Neutrophil (primary cell): Measurements from ENCODE around the gene CYP27C1.

Experiments
- H3K27ac ChIP-seq: fragments of 200-600 bp; sonication (generic); 2 replicates; pipeline ENCODE4 v1.5.1; 2016; ENCODE audit warnings: mild to moderate bottlenecking, moderate library complexity
- H3K27me3 ChIP-seq: fragments of 200-600 bp; sonication (generic); 2 replicates; pipeline ENCODE4 v1.6.0; 2016; ENCODE audit warnings: mild to moderate bottlenecking
- H3K36me3 ChIP-seq: fragments of 200-600 bp; sonication (generic); 2 replicates; pipeline ENCODE4 v1.5.1; 2017
- H3K4me1 ChIP-seq, 2 experiments: fragments of 200-600 bp in 1 of 2; sonication (generic) in 1 of 2; 1 replicate in 1 of 2; 2 replicates in 1 of 2; pipeline versions ENCODE4 v1.5.1 to v1.6.1; 2013 to 2016; ENCODE audit warnings: low read depth in 1 of 2, low read length in 1 of 2, mild to moderate bottlenecking in 1 of 2, moderate library complexity in 1 of 2; ENCODE audit not compliant: control insufficient read depth in 1 of 2, insufficient read depth in 1 of 2
- H3K4me3 ChIP-seq, 2 experiments: fragments of 200-600 bp in 1 of 2; sonication (generic) in 1 of 2; 1 replicate in 1 of 2; 2 replicates in 1 of 2; pipeline ENCODE4 v1.5.1; 2013 to 2016; ENCODE audit warnings: low read depth in 1 of 2, low read length in 1 of 2, mild to moderate bottlenecking in 1 of 2, moderate library complexity in 1 of 2
- H3K9me3 ChIP-seq: fragments of 200-600 bp; sonication (generic); 2 replicates; pipeline ENCODE4 v1.5.1; 2016
- CTCF ChIP-seq: fragments of 200-600 bp; sonication (generic); IDR thresholded peaks from 2 replicates; pipeline ENCODE4 v1.5.1; 2016; ENCODE audit warnings: antibody characterized with exemption

The CYP27C1 gene

GRCh38 chr2:127187081-127187775, 32.9 kb downstream of the CYP27C1 start:
- peaks cover 32% of the 10 kb centered on the region for H3K27me3 ChIP-seq
- TF ChIP-seq CTCF = no peak
- no peak overlapping the region for H3K27ac ChIP-seq
- H3K4me1 ChIP-seq = no peaks in the 10 kb centered on the region
- H3K36me3 ChIP-seq = no peaks in the 10 kb centered on the region
- no peaks in the 10 kb centered on the region for H3K9me3 ChIP-seq
- no peak overlapping the region for H3K4me3 ChIP-seq

DNA sequence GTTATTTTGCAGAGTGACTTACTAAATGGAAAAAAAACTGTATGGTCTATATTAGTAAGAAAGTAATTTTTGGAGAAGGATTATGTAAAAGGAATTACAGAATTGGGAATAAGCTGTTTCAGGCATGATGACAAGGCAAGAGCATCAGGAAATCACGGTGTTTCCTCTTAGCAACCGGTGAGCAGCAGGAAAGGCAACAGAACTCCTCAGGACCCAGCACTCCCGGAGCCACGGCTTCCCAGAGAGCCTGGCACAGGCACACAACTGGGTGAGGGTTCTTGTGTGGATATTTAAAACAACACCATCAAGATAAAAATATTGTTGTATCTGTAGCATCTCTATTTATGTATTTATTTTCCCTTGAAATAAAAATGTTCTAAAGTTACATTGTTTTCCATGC, 34.4 kb downstream of the CYP27C1 start:
- Histone ChIP-seq H3K27ac (no peak overlapping the region), H3K4me3 (no peak overlapping the region), H3K36me3 (no peaks in the 10 kb centered on the region), H3K9me3 (no peaks in the 10 kb centered on the region), H3K4me1 (no peaks in the 10 kb centered on the region), H3K27me3 (peaks cover 32% of the 10 kb centered on the region)
- TF ChIP-seq CTCF = no peak

GRCh38 chr2:127185093-127185492, 35.0 kb downstream of the CYP27C1 start:
- Histone ChIP-seq H3K4me1 (no peaks in the 10 kb centered on the region), H3K36me3 (no peaks in the 10 kb centered on the region)
- TF ChIP-seq CTCF = no peak

DNA sequence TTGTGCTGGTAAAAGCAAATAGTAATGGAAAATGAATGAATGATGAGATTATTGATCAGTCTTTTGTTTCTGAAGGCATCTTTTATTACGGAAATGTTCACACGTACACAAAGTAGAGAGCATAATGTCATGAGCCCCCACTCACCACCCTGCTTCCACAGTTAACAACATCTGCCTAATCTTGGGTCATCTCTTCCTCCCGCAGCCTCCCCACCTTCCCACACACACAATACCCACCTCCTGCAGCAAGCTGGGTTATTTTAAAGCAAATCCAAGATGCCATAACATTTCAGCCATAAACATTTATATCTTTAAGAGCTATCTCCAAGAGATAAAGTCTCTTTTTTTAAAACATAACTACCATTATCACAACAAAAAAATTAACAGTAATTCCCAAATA, 36.3 kb downstream of the CYP27C1 start:
- no peak overlapping the region for H3K4me3 ChIP-seq
- H3K36me3 ChIP-seq = no peaks in the 10 kb centered on the region
- no peak overlapping the region for H3K27ac ChIP-seq
- no peaks in the 10 kb centered on the region for H3K4me1 ChIP-seq
- no peaks in the 10 kb centered on the region for H3K9me3 ChIP-seq
- H3K27me3 ChIP-seq = peaks cover 32% of the 10 kb centered on the region
- no peak for TF ChIP-seq CTCF

More at GRCh38 chr2:127185093-127185492, 35.0 kb downstream of the CYP27C1 start:
- no peak overlapping the region for H3K4me3 ChIP-seq
- peaks cover 32% of the 10 kb centered on the region for H3K27me3 ChIP-seq
- H3K27ac ChIP-seq = no peak overlapping the region
- H3K9me3 ChIP-seq = no peaks in the 10 kb centered on the region

DNA sequence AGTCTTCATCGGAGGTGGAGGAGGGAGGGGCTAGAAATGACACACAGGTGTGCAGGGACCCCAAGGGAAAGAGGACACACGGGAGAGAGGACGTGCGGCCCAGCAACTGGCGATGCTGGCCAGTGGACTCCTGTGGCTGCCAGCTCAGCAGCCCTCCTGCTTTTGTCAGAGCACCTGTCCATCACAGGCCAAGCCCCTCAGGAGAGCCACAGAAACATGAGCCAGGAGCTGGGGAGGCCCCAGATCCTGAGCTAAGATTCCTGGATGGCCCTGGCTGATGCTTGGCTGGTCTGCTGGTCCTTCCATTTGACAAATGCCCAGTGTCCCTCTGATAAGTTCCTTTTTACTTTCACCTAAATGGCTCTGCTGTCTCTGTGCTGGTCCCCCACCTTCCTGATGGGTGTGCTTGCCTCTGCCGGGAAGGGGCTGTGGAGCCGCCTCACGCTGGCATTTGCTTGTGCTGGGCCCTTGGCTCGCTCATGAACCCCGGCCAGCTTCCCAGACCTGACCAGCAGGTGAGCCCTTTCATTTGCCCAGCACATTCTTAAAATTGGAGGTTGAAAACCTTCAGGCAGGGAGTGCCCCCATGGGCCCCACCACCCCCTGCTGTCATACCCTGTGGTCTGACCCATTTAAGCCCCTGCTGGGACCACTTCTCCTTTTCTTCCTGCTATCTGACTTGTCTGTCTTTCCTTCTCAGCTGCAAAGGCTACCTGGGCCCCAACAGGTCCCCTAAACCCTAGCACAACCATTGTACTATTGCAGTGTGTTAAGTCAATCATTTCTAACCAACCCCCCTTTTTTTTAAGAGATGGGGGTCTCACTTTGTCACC, 37.3 kb downstream of the CYP27C1 start:
- Histone ChIP-seq H3K9me3 (no peaks in the 10 kb centered on the region), H3K4me1 (no peaks in the 10 kb centered on the region), H3K27me3 (peaks cover 27% of the 10 kb centered on the region), H3K4me3 (no peak overlapping the region), H3K27ac (no peak overlapping the region), H3K36me3 (no peaks in the 10 kb centered on the region)
- no peak for TF ChIP-seq CTCF
